ENCODE measurements around the gene AIPL1. TPM values are rescaled to one million over a fixed set of nuclear protein-coding genes. Genes with fewer than 3 reads are reported as not detected.

AIPL1 gene
- total and polyA plus RNA-seq, 2 experiments from 2014 or later, result 0.17 to 0.24 TPM

DNA sequence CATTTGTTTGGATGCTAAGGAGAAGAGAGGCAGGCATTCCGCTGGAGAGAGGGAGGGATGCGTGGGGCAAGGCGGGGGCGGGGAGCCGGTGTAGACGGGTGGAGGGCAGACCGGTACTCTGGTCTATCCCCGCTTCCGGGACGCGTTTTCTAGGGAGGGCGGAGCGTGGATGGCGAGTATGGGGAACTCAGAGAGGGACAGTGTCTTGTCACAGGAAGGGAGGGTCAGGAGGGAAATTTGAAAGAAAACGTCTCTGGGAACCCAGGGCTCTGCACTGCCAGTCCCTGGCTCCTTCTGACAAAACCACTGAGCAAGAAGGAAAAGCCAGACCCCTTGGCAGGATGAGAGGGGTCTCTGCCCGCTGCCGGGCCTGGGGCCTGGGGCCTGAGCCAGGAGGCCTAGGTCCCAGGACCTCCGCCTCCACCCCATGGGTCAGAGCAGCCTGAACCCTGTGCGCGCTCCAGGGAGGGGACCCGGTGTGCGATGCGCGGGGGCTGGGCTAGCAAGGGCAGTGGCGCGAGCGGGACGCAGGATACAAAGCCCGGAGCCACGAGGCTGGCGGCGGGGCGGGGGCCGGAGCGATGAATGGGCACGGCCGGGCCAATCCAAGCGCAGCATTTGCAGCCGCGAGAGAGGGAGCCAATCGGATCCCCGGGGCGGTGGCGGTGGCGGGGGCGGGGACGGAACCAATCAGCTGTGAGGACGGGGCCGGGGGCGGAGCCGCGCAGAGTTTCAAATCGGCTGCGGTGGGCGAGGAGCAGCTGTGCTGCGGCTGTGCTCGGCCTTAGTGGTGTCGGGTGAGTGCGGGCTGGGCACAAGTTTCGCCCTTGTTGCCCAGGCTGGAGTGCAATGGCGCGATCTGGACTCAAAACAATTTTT lies 9.0 kb upstream of the AIPL1 start, which contains the start of gene PIMREG:
Gene PIMREG (plus strand): TSS at position 764 of the 879 bp plus-strand sequence. CDS start 656 bp downstream, outside the sequence.
- Histone ChIP-seq H3K36me3 (ENCODE audit: insufficient read depth) (peaks cover 23% of the 10 kb centered on the region), H3K27me3 (ENCODE audit: insufficient read depth) (no peaks in the 10 kb centered on the region), H3K4me2 (peak within 1 kb of the TSS; percentile 94), H2AFZ (peak within 1 kb of the TSS; percentile 43), H4K20me1 (replicated peaks; ENCODE audit: insufficient read depth) (peaks cover 9% of the 10 kb centered on the region; the same call in 1 of the 2 replicates), H3F3A (replicated peaks; ENCODE audit: low read depth) (peaks cover 9% of the 10 kb centered on the region; the same call in 1 of the 2 replicates), H3K9me2 (ENCODE audit: insufficient read depth) (no peaks in the 10 kb centered on the region), H3K4me1 (ENCODE audit: insufficient read depth) (peaks cover 28% of the 10 kb centered on the region), H3K27ac (ENCODE audit: low read depth) (peak within 1 kb of the TSS; percentile 97), H3K79me2 (replicated peaks; ENCODE audit: insufficient read depth) (peaks cover 24% of the 10 kb centered on the region), H3K4me3 (peak within 1 kb of the TSS; percentile 94)
- TF ChIP-seq POLR2AphosphoS5 (IDR thresholded peaks at IDR 0.05; ENCODE audit: low read depth) (peak; percentile 98), CTCF (conservative IDR thresholded peaks at IDR 0.05; ENCODE audit: low read depth in 2 of 2) (no peak), CREB1 (CRISPR knock-in tag; IDR thresholded peaks at IDR 0.05; ENCODE audit: low read depth) (no peak), ZNF462 (CRISPR knock-in tag; IDR thresholded peaks at IDR 0.05) (no peak)
- Mint-ChIP-seq H3K27ac (peak within 1 kb of the TSS; percentile 97), H3K27me3 (ENCODE audit: insufficient read depth, low read depth, poor library complexity) (peaks cover 19% of the 10 kb centered on the region), H3K9me3 (peaks cover 12% of the 10 kb centered on the region), H3K36me3 (ENCODE audit: low read depth) (peaks cover 51% of the 10 kb centered on the region), H3K4me1 (peaks cover 44% of the 10 kb centered on the region), H3K4me3 (peak within 1 kb of the TSS; percentile 97)
- ATAC-seq, result peak; percentile 91
- DNase-seq (ENCODE audit: low spot score), result peak; percentile 99
